Thoracic aorta (tissue), 2 donors: ENCODE results near the gene TEAD1. TPM values are rescaled to one million over a fixed set of nuclear protein-coding genes. Genes with fewer than 3 reads are reported as not detected.
A peak's percentile ranks its signal among the peaks of the same experiment; 100 is the strongest.

ENCODE experiments used
- ATAC-seq: fragments of 150-250 bp; one replicate; pipeline ENCODE4 v1.8.0; 2017; ENCODE audit warnings: low read depth; ENCODE audit not compliant: insufficient number of reproducible peaks, low FRiP score
- DNase-seq: peaks from one replicate; pipeline ENCODE4 v3.0.0-alpha.2; 2020; ENCODE audit warnings: low spot score
- H3K27ac ChIP-seq, 2 donors: fragments of 200-600 bp; sonication (generic); 1 replicate in 1 of 2; 2 replicates in 1 of 2; pipeline ENCODE4 v1.5.1; 2016; ENCODE audit warnings: mild to moderate bottlenecking in 2 of 2, moderate library complexity in 2 of 2
- H3K27me3 ChIP-seq: fragments of 200-600 bp; sonication (generic); replicated peaks from 2 replicates; pipeline ENCODE4 v1.6.0; 2016; ENCODE audit warnings: mild to moderate bottlenecking; ENCODE audit not compliant: insufficient read depth
- H3K36me3 ChIP-seq: fragments of 200-600 bp; sonication (generic); one replicate; pipeline ENCODE4 v1.5.1; 2016
- H3K4me1 ChIP-seq, 2 donors: fragments of 200-600 bp; sonication (generic); 1 replicate in 1 of 2; 2 replicates in 1 of 2; pipeline versions ENCODE4 v1.5.1 to v1.6.0; 2016; ENCODE audit warnings: low read depth in 2 of 2, mild to moderate bottlenecking in 1 of 2; ENCODE audit not compliant: control insufficient read depth in 1 of 2
- H3K4me3 ChIP-seq: fragments of 200-600 bp; sonication (generic); 2 replicates; pipeline ENCODE4 v1.5.1; 2016; ENCODE audit warnings: mild to moderate bottlenecking
- H3K9me3 ChIP-seq: fragments of 200-600 bp; sonication (generic); 2 replicates; pipeline ENCODE4 v1.5.1; 2016
- CTCF ChIP-seq: fragments of 200-600 bp; sonication (generic); IDR thresholded peaks from one replicate; pipeline ENCODE4 v1.5.1; 2019; ENCODE audit warnings: antibody characterized with exemption
- total RNA-seq, 2 donors: library from RNA; depleted of rRNA; stranded (reverse); fragments of >200 nt; gene quantifications; one replicate each; pipeline versions ENCODE4 v1.1.0 to v1.2.3, GENCODE V29; 2016

Gene TEAD1
- total RNA-seq, 2 donors from 2014 or later = 57.3 to 164 TPM

- no peak for DNase-seq
- Histone ChIP-seq H3K4me1 (peaks cover 7 to 14% of the 10 kb centered on the region in 2 donors), H3K9me3 (no peaks in the 10 kb centered on the region), H3K27ac (no peak overlapping the region), H3K4me3 (no peak overlapping the region), H3K36me3 (no peaks in the 10 kb centered on the region), H3K27me3 (no peaks in the 10 kb centered on the region)
- TF ChIP-seq CTCF = no peak
- no peak for ATAC-seq
Observed at GRCh38 chr11:12856338-12856737, 182.1 kb downstream of the TEAD1 start.

- Histone ChIP-seq H3K27ac (no peak overlapping the region), H3K9me3 (no peaks in the 10 kb centered on the region), H3K4me1 (peaks cover 7 to 19% of the 10 kb centered on the region in 2 donors), H3K36me3 (no peaks in the 10 kb centered on the region), H3K4me3 (no peak overlapping the region), H3K27me3 (no peaks in the 10 kb centered on the region)
- DNase-seq (no peak), ATAC-seq (no peak)
- TF ChIP-seq CTCF = no peak
Observed at GRCh38 chr11:12857572-12857971, 183.4 kb downstream of the TEAD1 start.

- DNase-seq (no peak), ATAC-seq (no peak)
- Histone ChIP-seq H3K36me3 (no peaks in the 10 kb centered on the region), H3K4me3 (no peak overlapping the region), H3K4me1 (peaks cover 8 to 13% of the 10 kb centered on the region in 2 donors), H3K9me3 (no peaks in the 10 kb centered on the region), H3K27me3 (no peaks in the 10 kb centered on the region), H3K27ac (no peak overlapping the region)
- TF ChIP-seq CTCF = no peak
Observed at GRCh38 chr11:12859872-12860657, 185.8 kb downstream of the TEAD1 start.

GRCh38 chr11:12860827-12861226 is 186.6 kb downstream of the TEAD1 start:
- Histone ChIP-seq H3K4me3 (no peak overlapping the region), H3K36me3 (no peaks in the 10 kb centered on the region), H3K9me3 (no peaks in the 10 kb centered on the region), H3K4me1 (peaks cover 8 to 13% of the 10 kb centered on the region in 2 donors), H3K27me3 (no peaks in the 10 kb centered on the region), H3K27ac (no peak overlapping the region)
- DNase-seq (no peak), ATAC-seq (no peak)
- no peak for TF ChIP-seq CTCF

GRCh38 chr11:12862696-12863469 is 188.7 kb downstream of the TEAD1 start:
- DNase-seq (no peak), ATAC-seq (no peak)
- no peak for TF ChIP-seq CTCF
- H3K27me3 ChIP-seq = no peaks in the 10 kb centered on the region
- no peaks in the 10 kb centered on the region for H3K9me3 ChIP-seq
- peaks cover 8 to 13% of the 10 kb centered on the region in 2 donors for H3K4me1 ChIP-seq
- H3K27ac ChIP-seq = no peak overlapping the region
- peak overlapping the region; percentile 33 for H3K4me3 ChIP-seq
- no peaks in the 10 kb centered on the region for H3K36me3 ChIP-seq
